ENCODE results near the gene PLXNA4. TPM values are rescaled to one million over a fixed set of nuclear protein-coding genes. Genes with fewer than 3 reads are reported as not detected.

Gene PLXNA4
- total and polyA plus RNA-seq, 9 of the 15 experiments (the other 6 are each of a cell fraction or from before 2014, with no cell fraction given), result under 0.01 to 0.09 TPM; not detected in 7

- Histone ChIP-seq H2AFZ (ENCODE audit: low read depth, low read length) (no peak overlapping the region), H4K20me1 (replicated peaks; ENCODE audit: control insufficient read depth, insufficient read depth, low read length) (no peaks in the 10 kb centered on the region; the same call in 1 of the 2 replicates), H3K79me2 (ENCODE audit: control insufficient read depth, insufficient read depth, low read length) (no peaks in the 10 kb centered on the region), H3K9me1 (ENCODE audit: control insufficient read depth, insufficient read depth, low read length) (no peaks in the 10 kb centered on the region), H3K27me3 (ENCODE audit: control insufficient read depth in 2 of 2, insufficient read depth in 2 of 2, low read length in 2 of 2) (peaks cover 3 to 17% of the 10 kb centered on the region in 2 experiments; a peak in 4 of 5 replicates), H3K9ac (ENCODE audit: insufficient read depth in 1 of 2, low read depth in 2 of 2, low read length in 2 of 2) (no peak overlapping the region), H3K4me3 (no peak overlapping the region), H3K27ac (ENCODE audit: extremely low read depth, low read depth, low read length) (no peak overlapping the region), H3K4me2 (ENCODE audit: insufficient read depth, low read length) (no peak overlapping the region), H3K4me1 (replicated peaks in 1 of 2; ENCODE audit: control insufficient read depth in 2 of 2, insufficient read depth in 2 of 2, low read length in 2 of 2) (no peaks in the 10 kb centered on the region), H3K9me3 (replicated peaks; ENCODE audit: control insufficient read depth, insufficient read depth, low read depth, low read length) (no peaks in the 10 kb centered on the region), H3K36me3 (ENCODE audit: control insufficient read depth, insufficient read depth, low read length) (no peaks in the 10 kb centered on the region)
- FAIRE-seq (no peak), DNase-seq (ENCODE audit: extremely low read depth in 1 of 4, low spot score in 3 of 4) (no peak), ATAC-seq (no peak)
- intact Hi-C loops (cut with micrococcal nuclease) (no loop called here), in situ Hi-C loops (cut with MboI) (no loop called here)
- BruUV-seq (replicated peaks), result no TSS peak
- 0% methylated on average over 2 of the region's 2 CpGs for WGBS (ENCODE audit: insufficient coverage, low coverage, missing lambda C conversion rate)
- POLR2A ChIA-PET, result no interaction called here
- TF ChIP-seq PHF21A (IDR thresholded peaks at IDR 0.05; ENCODE audit: borderline replicate concordance, low read depth) (no peak), BRF2 (IDR thresholded peaks at IDR 0.05; ENCODE audit: borderline replicate concordance, insufficient read depth, insufficient read length) (no peak), DIDO1 (tag; IDR thresholded peaks at IDR 0.05; ENCODE audit: low read depth) (no peak), POLR2G (IDR thresholded peaks at IDR 0.05; ENCODE audit: low read depth, low read length) (no peak), BRF1 (IDR thresholded peaks at IDR 0.05; ENCODE audit: borderline replicate concordance, extremely low read depth, insufficient read length) (no peak), SRSF7 (optimal IDR thresholded peaks at IDR 0.05; ENCODE audit: low read depth, low read length) (no peak), FOXA3 (CRISPR knock-in tag; conservative IDR thresholded peaks at IDR 0.05 in 1 of 2, IDR thresholded peaks at IDR 0.05 in 1 of 2) (no peak), ADNP (tag; IDR thresholded peaks at IDR 0.05) (no peak), NRF1 (conservative IDR thresholded peaks at IDR 0.05 in 1 of 2, IDR thresholded peaks at IDR 0.05 in 1 of 2) (no peak), PHB2 (IDR thresholded peaks at IDR 0.05; ENCODE audit: low read depth) (no peak), RBBP5 (IDR thresholded peaks at IDR 0.05; ENCODE audit: borderline replicate concordance, insufficient read depth, low read length, poor library complexity, severe bottlenecking) (no peak), ZNF140 (CRISPR knock-in tag; IDR thresholded peaks at IDR 0.05) (no peak), PPARD (CRISPR knock-in tag; IDR thresholded peaks at IDR 0.05) (no peak), TRIM24 (IDR thresholded peaks at IDR 0.05) (no peak), ARID1B (IDR thresholded peaks at IDR 0.05) (no peak), NELFE (IDR thresholded peaks at IDR 0.05; ENCODE audit: insufficient read depth, insufficient read length) (no peak), THRAP3 (IDR thresholded peaks at IDR 0.05; ENCODE audit: borderline replicate concordance) (no peak)
- TF ChIP-seq, protein P1, sequence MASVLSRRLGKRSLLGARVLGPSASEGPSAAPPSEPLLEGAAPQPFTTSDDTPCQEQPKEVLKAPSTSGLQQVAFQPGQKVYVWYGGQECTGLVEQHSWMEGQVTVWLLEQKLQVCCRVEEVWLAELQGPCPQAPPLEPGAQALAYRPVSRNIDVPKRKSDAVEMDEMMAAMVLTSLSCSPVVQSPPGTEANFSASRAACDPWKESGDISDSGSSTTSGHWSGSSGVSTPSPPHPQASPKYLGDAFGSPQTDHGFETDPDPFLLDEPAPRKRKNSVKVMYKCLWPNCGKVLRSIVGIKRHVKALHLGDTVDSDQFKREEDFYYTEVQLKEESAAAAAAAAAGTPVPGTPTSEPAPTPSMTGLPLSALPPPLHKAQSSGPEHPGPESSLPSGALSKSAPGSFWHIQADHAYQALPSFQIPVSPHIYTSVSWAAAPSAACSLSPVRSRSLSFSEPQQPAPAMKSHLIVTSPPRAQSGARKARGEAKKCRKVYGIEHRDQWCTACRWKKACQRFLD (CRISPR knock-in tag; IDR thresholded peaks at IDR 0.05), result no peak
- CTCF ChIA-PET (ENCODE audit: low intra/inter-chr PET ratio), result no interaction called here
Measured at GRCh38 chr7:132197772-132198171, 378.5 kb downstream of the PLXNA4 start.
